Activated T-helper 1 cell treated with anti-CD3 and anti-CD28 coated beads, Interleukin-12 subunit alpha, Interleukin-12 subunit beta, Interleukin-2, Interleukin-4 antibody, amounts not matched to agents 30 ng/mL and 10 ng/mL and 1 ng/mL, durations not matched to agents 14 hours and 24 hours and 36 hours (primary cell): Measurements from ENCODE around the gene YY1AP1. TPM values are rescaled to one million over a fixed set of nuclear protein-coding genes. Genes with fewer than 3 reads are reported as not detected.
"Not testable (repeated sequence)": the region's sequence is repeated elsewhere in the genome, so short reads cannot be mapped to it uniquely, and the experiment has no call there.

Source experiments
- DNase-seq: peaks from one replicate; pipeline ENCODE4 v3.0.0; 2021; ENCODE audit warnings: low spot score
- H3K27ac Mint-ChIP-seq: one replicate; pipeline ENCODE4 v1.8.0; 2021; ENCODE audit warnings: mild to moderate bottlenecking, mixed read lengths
- H3K27me3 Mint-ChIP-seq: one replicate; pipeline ENCODE4 v1.8.0; 2022; ENCODE audit warnings: mild to moderate bottlenecking, moderate library complexity, mixed read lengths; ENCODE audit not compliant: insufficient read depth
- H3K36me3 Mint-ChIP-seq: one replicate; pipeline ENCODE4 v1.8.0; 2021; ENCODE audit warnings: low read depth, mixed read lengths
- H3K4me1 Mint-ChIP-seq: one replicate; pipeline ENCODE4 v1.8.0; 2021; ENCODE audit warnings: low read depth, mixed read lengths
- H3K4me3 Mint-ChIP-seq: one replicate; pipeline ENCODE4 v1.8.0; 2021; ENCODE audit warnings: mild to moderate bottlenecking, moderate library complexity, mixed read lengths
- H3K9me3 Mint-ChIP-seq: one replicate; pipeline ENCODE4 v1.8.0; 2021; ENCODE audit warnings: mixed read lengths
- intact Hi-C: fragments of 100-400 bp; cut with micrococcal nuclease; formaldehyde crosslinking; loops from one replicate; pipeline ENCODE4 v1.15.1; 2024
- total RNA-seq: library from RNA; stranded (reverse); gene quantifications from 2 replicates; pipeline ENCODE4 v1.2.3, GENCODE V29; 2022

The YY1AP1 gene
- total RNA-seq, 1 donor from 2014 or later, result 62.2 TPM

DNA sequence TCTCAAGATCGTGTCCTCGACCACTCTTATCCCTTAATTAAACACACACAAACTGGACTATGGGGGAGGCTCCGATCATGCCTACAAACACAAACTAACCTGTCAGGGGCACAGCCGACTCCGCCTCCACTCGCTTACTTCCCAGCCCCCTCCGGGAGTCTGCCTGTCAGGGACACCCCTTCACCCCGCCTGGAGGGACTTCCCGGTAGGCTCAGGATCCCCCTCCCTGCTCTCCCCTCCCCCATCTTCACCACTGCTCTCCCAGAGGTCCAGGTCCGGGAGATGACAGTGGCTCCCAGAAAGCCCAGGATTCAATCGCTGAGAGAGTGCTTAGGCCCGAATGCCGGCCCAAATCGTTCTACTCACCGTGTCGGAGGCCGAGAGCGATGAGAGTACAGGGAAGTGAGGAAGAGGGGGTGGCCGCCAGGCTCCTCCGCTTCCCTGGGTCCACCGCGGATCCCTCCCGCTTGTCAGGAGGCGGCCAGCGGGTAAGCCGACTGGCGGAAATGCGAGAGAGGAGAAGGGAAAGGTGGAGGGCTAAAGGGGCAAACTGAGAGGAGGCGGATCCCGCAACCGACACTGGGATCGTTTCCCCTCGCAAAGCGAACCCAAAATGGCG is 760 bp downstream of the YY1AP1 start:
- peak; percentile 5 for DNase-seq
- peaks cover 60% of the 10 kb centered on the region for H3K4me1 Mint-ChIP-seq
- H3K36me3 Mint-ChIP-seq, result peaks cover 41% of the 10 kb centered on the region
- not testable (repeated sequence) for H3K9me3 Mint-ChIP-seq, H3K27me3 Mint-ChIP-seq
- H3K27ac Mint-ChIP-seq, result peak overlapping the region; percentile 96
- intact Hi-C loops, result loop anchor here (1.0 to 5.0 kb wide), 7 partner anchors 51 to 426 kb away; partner anchors contain the start of genes FDPS, GON4L, KHDC4 and LAMTOR2
- H3K4me3 Mint-ChIP-seq, result peak overlapping the region; percentile 95

DNA sequence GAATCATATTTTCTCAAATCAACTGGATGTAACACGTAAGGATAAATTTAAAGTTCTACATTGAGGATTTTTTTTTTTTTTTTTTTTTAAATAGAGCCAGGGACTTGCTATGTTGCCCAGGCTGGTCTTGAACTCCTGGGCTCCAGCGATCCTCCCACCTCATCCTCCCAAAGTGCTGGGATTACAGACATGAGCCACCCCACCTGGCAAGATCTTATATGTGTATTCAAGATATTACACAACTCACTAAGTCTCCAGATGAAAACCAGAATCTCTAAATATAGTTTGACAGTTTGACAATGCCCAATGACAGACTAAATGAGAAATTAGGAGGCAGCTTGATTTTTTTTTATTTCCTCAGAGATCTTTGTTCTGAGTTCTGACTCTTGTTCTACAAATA is 6.8 kb downstream of the YY1AP1 start:
- Mint-ChIP-seq H3K36me3 (peaks cover 34% of the 10 kb centered on the region), H3K27ac (no peak overlapping the region), H3K9me3 (no peaks in the 10 kb centered on the region), H3K27me3 (no peaks in the 10 kb centered on the region), H3K4me1 (peaks cover 39% of the 10 kb centered on the region), H3K4me3 (no peak overlapping the region)
- no peak for DNase-seq
- intact Hi-C loops, result no loop called here

DNA sequence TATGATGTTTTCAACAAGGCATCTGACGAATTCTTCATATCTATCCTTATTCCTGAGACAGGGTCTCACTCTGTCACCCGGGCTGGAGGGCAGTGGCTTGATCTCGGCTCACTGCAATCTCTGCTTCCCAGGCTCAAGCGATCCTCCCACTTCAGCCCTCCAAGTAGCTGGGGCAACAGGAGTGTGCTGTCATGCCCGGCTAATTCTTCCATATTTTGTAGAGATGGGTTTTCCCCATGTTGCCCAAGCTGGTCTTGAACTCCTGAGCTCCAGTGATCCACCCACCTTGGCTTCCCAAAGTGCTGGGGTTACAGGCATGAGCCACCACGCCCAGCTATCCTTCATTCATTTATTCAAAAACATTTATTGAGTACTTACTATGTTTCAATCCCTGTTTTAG is 8.0 kb downstream of the YY1AP1 start:
- Mint-ChIP-seq H3K9me3 (no peaks in the 10 kb centered on the region), H3K27ac (no peak overlapping the region), H3K4me1 (peaks cover 26% of the 10 kb centered on the region), H3K4me3 (no peak overlapping the region), H3K36me3 (peaks cover 37% of the 10 kb centered on the region), H3K27me3 (no peaks in the 10 kb centered on the region)
- intact Hi-C loops, result no loop called here
- DNase-seq, result no peak

DNA sequence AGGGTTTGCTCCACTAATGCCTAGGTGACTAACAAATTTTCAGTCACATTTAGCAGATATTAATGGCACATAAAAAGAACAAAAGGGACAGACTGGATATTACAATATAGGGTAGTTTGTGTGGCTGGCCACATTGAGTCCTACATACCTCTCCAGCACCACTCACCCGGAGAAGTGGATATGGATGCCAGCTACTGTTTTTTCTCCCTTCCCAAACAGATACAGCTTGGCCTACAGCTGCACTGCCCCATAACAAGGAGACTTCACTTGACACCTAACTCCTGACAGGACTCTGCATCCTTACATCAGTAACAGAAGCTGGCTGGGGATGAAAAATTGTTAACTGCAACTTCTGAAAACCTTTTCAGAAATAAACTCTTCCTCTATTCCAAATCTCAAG is 9.6 kb downstream of the YY1AP1 start:
- H3K36me3 Mint-ChIP-seq, result peaks cover 42% of the 10 kb centered on the region
- not testable (repeated sequence) for H3K27ac Mint-ChIP-seq, H3K27me3 Mint-ChIP-seq

DNA sequence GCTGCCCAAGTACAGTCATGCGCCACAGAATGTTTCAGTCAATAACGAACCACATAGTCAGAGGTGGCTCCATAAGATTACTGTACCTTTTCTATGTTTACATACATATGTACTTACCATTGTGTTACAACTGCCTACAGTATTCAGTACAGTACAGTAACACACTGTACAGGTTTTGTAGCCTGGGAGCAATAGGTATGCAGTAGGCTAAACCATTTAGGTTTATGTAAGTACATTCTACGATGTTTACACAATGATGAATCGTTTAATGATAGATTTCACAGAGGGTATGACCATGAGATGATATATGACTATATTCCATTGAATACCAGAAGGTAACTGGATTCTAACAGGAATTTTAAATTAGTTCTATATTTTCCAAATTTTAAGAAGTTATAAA is 10.5 kb downstream of the YY1AP1 start:
- no peak overlapping the region for H3K27ac Mint-ChIP-seq
- intact Hi-C loops, result no loop called here
- H3K36me3 Mint-ChIP-seq, result peaks cover 42% of the 10 kb centered on the region
- H3K27me3 Mint-ChIP-seq, result no peaks in the 10 kb centered on the region
- peaks cover 12% of the 10 kb centered on the region for H3K4me1 Mint-ChIP-seq
- no peak for DNase-seq
- H3K9me3 Mint-ChIP-seq, result no peaks in the 10 kb centered on the region
- H3K4me3 Mint-ChIP-seq, result no peak overlapping the region

More for the DNA sequence above, 9.6 kb downstream of the YY1AP1 start:
- DNase-seq, H3K9me3 Mint-ChIP-seq, H3K4me3 Mint-ChIP-seq, intact Hi-C loops: not testable (repeated sequence)
- H3K4me1 Mint-ChIP-seq, result peaks cover 12% of the 10 kb centered on the region

DNA sequence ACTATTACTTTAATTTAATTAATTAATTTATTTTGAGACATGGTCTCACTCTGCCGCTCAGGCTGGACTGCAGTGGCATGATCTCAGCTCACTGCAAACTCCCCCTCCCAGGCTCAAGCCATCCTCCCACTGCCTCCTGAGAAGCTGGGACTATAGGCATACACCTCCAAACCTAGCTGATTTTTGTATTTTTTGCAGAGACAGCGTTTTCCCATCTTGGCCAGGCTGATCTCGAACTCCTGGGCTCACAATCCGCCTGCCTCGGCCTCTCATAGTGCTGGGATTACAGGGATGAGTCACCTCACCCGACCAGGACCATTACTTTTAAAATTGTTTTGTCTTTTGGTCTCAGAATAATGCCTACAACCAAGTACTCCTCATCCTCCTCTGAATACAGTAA is 15.6 kb downstream of the YY1AP1 start:
- Mint-ChIP-seq H3K36me3 (peaks cover 56% of the 10 kb centered on the region), H3K4me3 (no peak overlapping the region), H3K27ac (no peak overlapping the region), H3K27me3 (no peaks in the 10 kb centered on the region), H3K4me1 (no peaks in the 10 kb centered on the region), H3K9me3 (no peaks in the 10 kb centered on the region)
- intact Hi-C loops, result no loop called here
- DNase-seq, result no peak

DNA sequence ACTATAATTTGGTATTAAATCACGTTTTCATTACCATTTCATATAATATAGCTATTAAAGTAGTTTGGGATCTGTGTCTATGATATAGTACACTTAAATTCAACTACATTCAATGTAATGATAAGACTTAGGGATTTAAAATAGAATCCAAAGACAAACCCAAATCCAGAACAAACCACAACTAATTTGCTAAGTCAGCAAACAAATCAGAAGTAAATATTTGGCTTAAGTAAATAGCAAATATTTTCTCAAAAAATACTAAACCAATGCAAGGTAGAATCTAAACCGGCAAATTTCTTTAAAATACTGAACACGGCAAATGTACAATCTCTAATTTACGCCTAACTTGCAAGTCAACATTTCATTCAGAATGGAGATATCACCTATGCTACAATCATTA is 16.8 kb downstream of the YY1AP1 start:
- DNase-seq, result no peak
- no peaks in the 10 kb centered on the region for H3K9me3 Mint-ChIP-seq
- peaks cover 53% of the 10 kb centered on the region for H3K36me3 Mint-ChIP-seq
- H3K27ac Mint-ChIP-seq, result no peak overlapping the region
- H3K27me3 Mint-ChIP-seq, result no peaks in the 10 kb centered on the region
- H3K4me1 Mint-ChIP-seq, result no peaks in the 10 kb centered on the region
- H3K4me3 Mint-ChIP-seq, result no peak overlapping the region
- intact Hi-C loops, result no loop called here

DNA sequence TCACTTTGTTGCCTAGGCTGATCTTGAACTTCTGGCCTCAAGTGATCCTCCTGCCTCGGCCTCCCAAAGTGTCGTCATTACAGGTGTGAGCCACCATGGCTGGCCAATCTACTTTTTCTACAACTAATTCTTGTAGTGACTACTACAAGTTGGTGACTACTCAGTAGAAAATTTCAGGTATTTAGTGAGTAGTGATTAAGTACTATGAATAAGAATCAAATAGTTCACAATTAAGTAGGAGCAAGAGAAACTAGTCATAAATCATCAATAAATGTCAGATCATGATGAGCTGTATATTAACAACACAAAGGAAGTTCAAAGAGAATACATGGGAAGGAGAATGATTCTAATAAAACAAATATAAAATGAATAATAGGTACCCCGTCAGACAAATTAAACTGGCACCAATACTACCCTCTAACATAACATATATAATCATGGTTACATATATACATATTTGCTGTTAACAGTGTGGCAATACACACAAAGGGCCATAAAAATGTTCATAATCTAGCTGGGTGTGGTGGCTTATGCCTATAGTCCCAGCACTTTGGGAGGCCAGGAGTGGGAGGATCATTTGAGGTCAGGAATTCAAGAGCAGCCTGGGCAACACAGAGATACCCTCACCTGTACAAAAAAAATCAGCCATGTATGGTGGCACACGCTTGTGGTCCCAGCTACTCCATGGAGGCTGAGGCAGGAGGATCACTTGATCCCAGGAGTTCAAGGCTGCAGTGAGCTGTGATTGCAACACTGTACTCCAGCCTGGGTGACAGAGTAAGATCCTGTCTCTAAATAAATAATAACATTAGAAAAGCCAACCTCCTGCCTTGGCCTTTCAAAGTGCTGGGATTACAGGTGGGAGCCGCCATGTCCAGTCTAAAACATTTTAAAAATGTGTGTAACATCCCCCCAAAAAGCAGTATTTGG is 19.1 kb downstream of the YY1AP1 start:
- H3K4me3 Mint-ChIP-seq, result no peak overlapping the region
- no peaks in the 10 kb centered on the region for H3K4me1 Mint-ChIP-seq
- H3K36me3 Mint-ChIP-seq, result peaks cover 42% of the 10 kb centered on the region
- H3K27ac Mint-ChIP-seq, result no peak overlapping the region
- intact Hi-C loops, result no loop called here
- no peaks in the 10 kb centered on the region for H3K27me3 Mint-ChIP-seq
- H3K9me3 Mint-ChIP-seq, result no peaks in the 10 kb centered on the region
- no peak for DNase-seq

DNA sequence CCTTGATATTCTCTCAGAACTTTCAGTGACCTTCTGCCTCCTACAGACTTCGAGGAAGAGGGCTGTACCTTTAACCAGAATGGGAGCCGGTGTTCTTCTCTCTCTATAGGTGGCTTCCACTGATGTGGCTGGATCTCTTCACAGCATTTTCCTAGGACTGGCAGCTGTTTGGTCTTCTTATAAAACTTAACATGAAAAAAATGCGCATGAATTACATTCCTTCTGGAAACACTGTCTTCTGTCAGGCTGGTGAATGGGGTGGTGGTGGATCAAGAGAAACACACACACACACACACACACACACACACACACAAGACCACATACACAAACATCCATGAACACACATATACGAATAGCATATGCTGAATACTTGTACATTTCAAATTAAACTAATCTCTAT is 27.3 kb downstream of the YY1AP1 start:
- H3K27ac Mint-ChIP-seq, H3K4me3 Mint-ChIP-seq, H3K9me3 Mint-ChIP-seq: not testable (repeated sequence)

DNA sequence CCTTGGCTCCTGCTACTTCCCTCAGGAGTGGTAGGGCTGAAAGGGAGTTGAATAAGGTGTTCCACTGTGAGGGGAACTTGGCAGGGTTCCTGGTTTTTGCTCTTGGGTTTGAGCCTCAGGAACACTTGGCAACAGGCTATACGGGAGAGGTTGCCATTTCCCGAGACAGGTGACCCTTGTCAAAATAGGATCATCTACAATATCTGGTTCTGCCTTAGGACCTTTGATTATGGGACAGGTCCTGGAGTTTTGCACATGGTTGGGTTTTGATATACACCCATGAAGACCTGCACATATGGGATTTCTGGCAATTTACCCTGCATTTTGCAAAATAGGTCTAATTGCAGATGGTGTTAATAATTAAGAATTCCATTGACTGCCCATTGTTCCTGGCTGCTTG is 31.1 kb downstream of the YY1AP1 start:
- intact Hi-C loops, result no loop called here
- Mint-ChIP-seq H3K27ac (no peak overlapping the region), H3K4me1 (no peaks in the 10 kb centered on the region), H3K9me3 (no peaks in the 10 kb centered on the region), H3K36me3 (peaks cover 40% of the 10 kb centered on the region), H3K4me3 (no peak overlapping the region), H3K27me3 (no peaks in the 10 kb centered on the region)
- no peak for DNase-seq

More for the DNA sequence above, 27.3 kb downstream of the YY1AP1 start:
- DNase-seq, H3K27me3 Mint-ChIP-seq, H3K4me1 Mint-ChIP-seq, intact Hi-C loops: not testable (repeated sequence)
- peaks cover 51% of the 10 kb centered on the region for H3K36me3 Mint-ChIP-seq

DNA sequence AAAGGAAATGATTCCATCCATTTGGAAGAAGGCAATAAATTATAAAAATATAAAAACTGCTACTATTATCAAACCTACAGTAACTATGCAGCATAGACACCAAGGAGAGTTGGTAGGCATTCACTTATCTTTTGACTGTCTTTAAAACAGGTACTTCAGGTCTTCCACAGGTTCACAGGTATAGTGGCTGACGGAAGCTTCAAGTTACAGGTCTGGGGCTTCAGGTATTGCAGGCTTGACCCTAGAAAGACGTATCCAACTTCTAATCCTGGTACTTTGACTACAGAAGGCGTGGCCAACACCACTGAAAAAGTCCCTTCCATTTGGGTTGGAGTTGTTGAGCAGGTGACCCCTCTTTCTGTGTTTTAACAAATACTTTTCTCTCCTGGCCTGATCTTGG is 35.6 kb downstream of the YY1AP1 start:
- intact Hi-C loops, result no loop called here
- H3K4me3 Mint-ChIP-seq, result no peak overlapping the region

DNA sequence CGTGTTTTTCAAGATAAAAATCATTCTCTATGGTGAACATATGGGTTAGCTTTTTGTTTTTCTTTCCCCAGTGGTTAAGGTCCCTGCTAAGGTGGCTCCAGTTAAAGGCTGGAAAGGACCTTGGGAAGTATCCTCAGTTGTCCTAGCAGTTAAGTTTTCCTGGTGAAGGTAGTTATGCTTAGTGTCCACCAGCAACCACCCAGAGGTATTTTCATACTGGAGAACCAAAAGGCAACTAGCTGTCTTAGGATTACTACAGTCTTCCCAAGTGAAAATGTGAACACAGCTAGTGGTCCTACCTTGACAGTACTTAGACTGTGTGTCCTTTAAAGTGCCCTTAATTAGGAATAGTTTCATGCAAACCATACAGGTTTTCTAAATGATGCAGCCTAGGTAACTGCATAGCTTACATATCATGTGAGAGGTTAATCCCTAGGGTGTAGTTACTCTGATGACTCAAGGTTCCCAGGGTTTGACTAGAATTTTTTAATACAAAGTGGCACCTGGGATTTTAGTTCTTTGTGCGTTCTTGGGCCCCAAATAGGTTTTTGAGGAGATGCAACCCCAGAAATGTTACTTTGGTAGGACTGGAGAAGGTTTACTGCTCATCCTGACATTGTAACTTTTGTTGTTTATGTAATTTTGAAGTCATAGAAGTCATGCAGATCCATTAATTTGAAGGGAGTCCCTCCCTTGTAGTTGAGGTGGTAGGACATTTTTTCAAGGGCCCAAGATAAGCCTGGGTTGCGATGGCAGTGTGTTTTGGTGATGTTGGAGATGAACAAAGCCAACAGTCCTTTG is 36.5 kb downstream of the YY1AP1 start:
- Mint-ChIP-seq H3K9me3 (no peaks in the 10 kb centered on the region), H3K36me3 (no peaks in the 10 kb centered on the region), H3K4me3 (no peak overlapping the region), H3K27me3 (peaks cover 3% of the 10 kb centered on the region), H3K4me1 (no peaks in the 10 kb centered on the region), H3K27ac (no peak overlapping the region)
- no peak for DNase-seq
- intact Hi-C loops, result no loop called here

More for the DNA sequence above, 35.6 kb downstream of the YY1AP1 start:
- peaks cover 2% of the 10 kb centered on the region for H3K36me3 Mint-ChIP-seq
- no peaks in the 10 kb centered on the region for H3K4me1 Mint-ChIP-seq
- H3K27ac Mint-ChIP-seq, result no peak overlapping the region
- DNase-seq, result no peak
- H3K9me3 Mint-ChIP-seq, result no peaks in the 10 kb centered on the region
- H3K27me3 Mint-ChIP-seq, result peaks cover 3% of the 10 kb centered on the region
